Peyer's patch (tissue), 4 donors: Measurements from ENCODE around the gene SLC39A13. TPM values are rescaled to one million over a fixed set of nuclear protein-coding genes. Genes with fewer than 3 reads are reported as not detected.

Experiments used
- DNase-seq, 3 donors: peaks; one replicate each; pipeline ENCODE4 v3.0.0-alpha.2; 2017 to 2019
- H3K27ac ChIP-seq, 4 donors: fragments of 200-600 bp; sonication (generic); one replicate each; pipeline ENCODE4 v1.5.1; 2016 to 2019
- H3K27me3 ChIP-seq, 2 donors: fragments of 200-600 bp; sonication (generic); one replicate each; pipeline ENCODE4 v1.5.1; 2019
- H3K36me3 ChIP-seq, 3 donors: fragments of 200-600 bp; sonication (generic); one replicate each; pipeline ENCODE4 v1.5.1; 2016 to 2019
- H3K4me1 ChIP-seq, 4 donors: fragments of 200-600 bp; sonication (generic); one replicate each; pipeline ENCODE4 v1.5.1; 2016 to 2019
- H3K4me3 ChIP-seq, 4 donors: fragments of 200-600 bp; sonication (generic); 1 replicate in 3 of 4; 2 replicates in 1 of 4; pipeline ENCODE4 v1.5.1; 2016 to 2019; ENCODE audit warnings: mild to moderate bottlenecking in 1 of 4
- H3K9me3 ChIP-seq, 4 donors: fragments of 200-600 bp; sonication (generic); one replicate each; pipeline ENCODE4 v1.5.1; 2016 to 2019; ENCODE audit warnings: mild to moderate bottlenecking in 1 of 4
- POLR2A ChIP-seq, 2 donors: fragments of 450-650 bp; IDR thresholded peaks; one replicate each; pipeline ENCODE4 v1.5.1; 2017; ENCODE audit warnings: antibody characterized with exemption in 2 of 2, mild to moderate bottlenecking in 2 of 2, moderate library complexity in 2 of 2
- total RNA-seq, 4 donors: library from RNA; depleted of rRNA; stranded (reverse); fragments of >200 nt; gene quantifications; one replicate each; pipeline ENCODE4 v1.1.0, GENCODE V29; 2016
- TF ChIP-seq, protein P1 (sequence below), 6 experiments: fragments of 450-650 bp in 4 of 6; fragments of 200-600 bp in 2 of 6; sonication (generic) in 1 of 6; IDR thresholded peaks; one replicate each; pipeline ENCODE4 v1.5.1; 2017 to 2019; ENCODE audit warnings: antibody characterized with exemption in 6 of 6, mild to moderate bottlenecking in 3 of 6, moderate library complexity in 1 of 6

The SLC39A13 gene
- total RNA-seq, 4 donors from 2014 or later: 19.8 to 56.6 (median 39.6) TPM

- Histone ChIP-seq H3K27me3 (no peaks in the 10 kb centered on the region), H3K9me3 (no peaks in the 10 kb centered on the region), H3K36me3 (no peaks in the 10 kb centered on the region), H3K4me1 (peaks cover 0 to 25% (median 20%) of the 10 kb centered on the region in 4 donors), H3K27ac (peak overlapping the region in 1 of 4 donors; percentile 39), H3K4me3 (no peak overlapping the region)
- no peak for TF ChIP-seq POLR2A (IDR thresholded peaks at IDR 0.05)
- TF ChIP-seq, protein P1, sequence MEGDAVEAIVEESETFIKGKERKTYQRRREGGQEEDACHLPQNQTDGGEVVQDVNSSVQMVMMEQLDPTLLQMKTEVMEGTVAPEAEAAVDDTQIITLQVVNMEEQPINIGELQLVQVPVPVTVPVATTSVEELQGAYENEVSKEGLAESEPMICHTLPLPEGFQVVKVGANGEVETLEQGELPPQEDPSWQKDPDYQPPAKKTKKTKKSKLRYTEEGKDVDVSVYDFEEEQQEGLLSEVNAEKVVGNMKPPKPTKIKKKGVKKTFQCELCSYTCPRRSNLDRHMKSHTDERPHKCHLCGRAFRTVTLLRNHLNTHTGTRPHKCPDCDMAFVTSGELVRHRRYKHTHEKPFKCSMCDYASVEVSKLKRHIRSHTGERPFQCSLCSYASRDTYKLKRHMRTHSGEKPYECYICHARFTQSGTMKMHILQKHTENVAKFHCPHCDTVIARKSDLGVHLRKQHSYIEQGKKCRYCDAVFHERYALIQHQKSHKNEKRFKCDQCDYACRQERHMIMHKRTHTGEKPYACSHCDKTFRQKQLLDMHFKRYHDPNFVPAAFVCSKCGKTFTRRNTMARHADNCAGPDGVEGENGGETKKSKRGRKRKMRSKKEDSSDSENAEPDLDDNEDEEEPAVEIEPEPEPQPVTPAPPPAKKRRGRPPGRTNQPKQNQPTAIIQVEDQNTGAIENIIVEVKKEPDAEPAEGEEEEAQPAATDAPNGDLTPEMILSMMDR (IDR thresholded peaks at IDR 0.05): no peak
- DNase-seq: no peak
Measured at GRCh38 chr11:47390422-47390760, 18.0 kb upstream of the SLC39A13 start.

DNA sequence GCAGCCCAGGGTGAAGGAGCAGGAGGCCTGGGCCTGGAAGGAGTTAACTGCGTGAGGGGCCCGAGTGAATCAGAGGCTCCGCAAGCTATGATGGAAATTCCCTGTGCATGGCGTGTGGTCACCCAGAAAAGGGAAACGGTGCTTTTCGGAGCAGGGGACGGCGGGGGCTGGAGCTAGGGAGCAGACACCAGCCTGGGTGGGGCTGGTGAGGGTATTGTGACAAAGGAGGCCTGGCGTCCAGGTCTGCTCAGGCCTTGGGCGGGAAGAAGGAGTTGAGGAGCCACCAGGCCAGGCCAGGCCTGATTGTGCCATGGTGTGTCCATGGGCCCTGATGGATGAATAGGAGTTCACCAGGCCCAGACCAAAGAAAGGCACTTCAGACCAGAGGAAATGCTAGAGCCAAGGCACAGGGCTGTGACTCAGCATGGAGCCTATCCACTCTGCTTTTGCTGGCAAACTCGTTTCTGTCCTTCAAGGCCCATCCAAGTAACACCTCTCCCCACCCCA is 17.3 kb upstream of the SLC39A13 start:
- Histone ChIP-seq H3K4me3 (no peak overlapping the region), H3K9me3 (no peaks in the 10 kb centered on the region), H3K36me3 (no peaks in the 10 kb centered on the region), H3K27ac (peak overlapping the region in 2 of 4 donors; percentile 39 to 52), H3K4me1 (peaks cover 0 to 25% (median 24%) of the 10 kb centered on the region in 4 donors), H3K27me3 (no peaks in the 10 kb centered on the region)
- peak in 1 of 3 donors; percentile 60 for DNase-seq
- TF ChIP-seq POLR2A (IDR thresholded peaks at IDR 0.05): no peak
- TF ChIP-seq, protein P1 (IDR thresholded peaks at IDR 0.05): no peak

DNA sequence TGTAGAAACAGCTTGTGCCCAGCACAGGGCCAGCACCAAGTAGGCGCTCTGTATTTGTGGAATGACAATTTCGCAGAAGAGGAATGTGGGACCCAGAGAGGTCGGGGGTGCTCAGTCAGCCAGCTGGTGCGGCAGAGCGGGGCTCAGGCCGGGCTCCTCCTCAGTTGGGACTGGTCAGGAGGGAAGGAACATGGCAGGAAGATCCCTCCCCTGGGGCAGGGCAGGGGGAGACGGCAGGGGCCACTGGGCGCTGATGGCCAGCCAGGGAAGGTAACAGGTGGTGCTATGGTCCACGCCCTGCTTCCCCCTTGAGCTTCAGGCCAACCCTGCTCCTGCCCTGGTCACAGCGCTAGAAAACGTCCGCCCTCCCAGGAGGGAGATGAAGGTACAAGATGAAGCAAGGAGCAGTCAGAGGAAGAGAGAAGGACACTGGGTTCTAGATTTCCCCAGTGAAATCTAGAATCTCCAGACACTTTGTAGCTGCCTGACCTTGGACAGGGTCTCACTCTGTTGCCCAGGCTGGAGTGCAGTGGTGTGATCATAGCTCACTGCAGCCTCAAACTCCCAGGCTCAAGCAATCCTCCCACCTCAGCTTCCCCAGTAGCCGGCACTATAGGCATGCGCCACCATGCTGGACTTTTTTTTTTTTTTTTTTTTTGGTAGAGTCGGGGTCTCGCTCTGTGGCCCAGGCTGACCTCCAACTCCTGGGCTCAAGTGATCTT is 16.5 kb upstream of the SLC39A13 start:
- Histone ChIP-seq H3K36me3 (no peaks in the 10 kb centered on the region), H3K4me3 (no peak overlapping the region), H3K27ac (peak overlapping the region; percentile 10 to 90 (median 38)), H3K4me1 (peaks cover 0 to 25% (median 24%) of the 10 kb centered on the region in 4 donors), H3K27me3 (no peaks in the 10 kb centered on the region), H3K9me3 (no peaks in the 10 kb centered on the region)
- DNase-seq: no peak
- TF ChIP-seq POLR2A (IDR thresholded peaks at IDR 0.05): no peak
- TF ChIP-seq, protein P1 (IDR thresholded peaks at IDR 0.05): no peak

GRCh38 chr11:47392546-47393162 is 15.7 kb upstream of the SLC39A13 start:
- no peaks in the 10 kb centered on the region for H3K27me3 ChIP-seq
- no peaks in the 10 kb centered on the region for H3K36me3 ChIP-seq
- peak in 1 of 3 donors; percentile 44 for DNase-seq
- H3K4me3 ChIP-seq: no peak overlapping the region
- no peak for TF ChIP-seq POLR2A (IDR thresholded peaks at IDR 0.05)
- TF ChIP-seq, protein P1 (IDR thresholded peaks at IDR 0.05): no peak
- H3K9me3 ChIP-seq: no peaks in the 10 kb centered on the region
- peaks cover 0 to 25% (median 24%) of the 10 kb centered on the region in 4 donors for H3K4me1 ChIP-seq
- H3K27ac ChIP-seq: peak overlapping the region; percentile 87 to 95 (median 89)

DNA sequence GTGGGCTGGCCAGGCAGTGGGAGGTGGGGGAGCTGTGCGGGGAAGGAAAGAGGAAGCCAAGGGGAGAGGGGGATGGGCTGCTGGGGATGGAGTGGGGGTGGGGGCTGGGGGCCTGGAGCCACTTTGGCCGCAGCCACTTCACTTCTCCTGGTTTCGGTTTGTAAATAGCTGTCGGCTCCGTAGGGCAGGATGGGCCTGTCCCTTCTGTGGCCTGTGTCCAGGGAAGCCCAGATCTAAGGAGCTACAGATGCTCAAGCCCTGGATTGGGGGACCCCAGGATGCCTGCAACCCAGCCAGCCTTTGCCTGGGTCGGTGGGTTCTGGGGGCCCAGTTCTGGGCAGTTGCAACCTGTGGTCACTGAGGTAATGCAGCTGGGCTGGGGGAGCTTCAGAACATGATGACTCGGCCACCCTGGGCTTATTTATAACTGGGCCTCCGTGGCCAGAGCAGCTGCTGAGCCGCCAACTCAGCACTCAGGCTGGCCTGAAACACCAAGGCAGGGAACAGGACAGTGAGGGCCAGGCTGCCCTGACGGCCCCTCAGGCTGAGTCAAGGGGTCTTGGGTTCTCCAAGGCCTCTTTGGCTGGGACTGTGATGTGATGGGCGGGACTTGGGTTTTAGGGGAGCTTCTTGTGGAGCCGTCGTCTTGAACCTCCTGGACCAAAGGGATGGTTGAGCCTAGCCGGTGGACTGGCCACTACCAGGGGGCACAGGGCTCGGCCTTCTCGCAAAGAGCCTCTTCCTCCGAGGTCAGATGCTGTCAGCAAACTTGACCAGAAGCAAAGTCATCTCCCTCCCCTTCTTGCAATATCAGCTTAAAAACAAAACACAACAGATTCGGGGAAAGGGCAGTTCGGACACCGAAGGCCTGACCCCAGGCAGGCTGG is 15.0 kb upstream of the SLC39A13 start:
- Histone ChIP-seq H3K27ac (peak overlapping the region; percentile 87 to 95 (median 89)), H3K9me3 (no peaks in the 10 kb centered on the region), H3K4me1 (peaks cover 0 to 25% (median 24%) of the 10 kb centered on the region in 4 donors), H3K27me3 (no peaks in the 10 kb centered on the region), H3K4me3 (peak overlapping the region in 1 of 4 donors; percentile 32), H3K36me3 (no peaks in the 10 kb centered on the region)
- TF ChIP-seq POLR2A (IDR thresholded peaks at IDR 0.05): no peak
- TF ChIP-seq, protein P1 (IDR thresholded peaks at IDR 0.05): no peak
- peak; percentile 42 to 57 (median 50) for DNase-seq
